Right lobe of liver (tissue), 6 donors: ENCODE data around the gene GREB1. TPM values are rescaled to one million over a fixed set of nuclear protein-coding genes. Genes with fewer than 3 reads are reported as not detected.

Experiments used
- ATAC-seq, 4 donors: fragments of 200-7000 bp; cut with Tn5 transposase; one replicate each; pipeline ENCODE4 v1.9.1; 2020; ENCODE audit warnings: mild to moderate bottlenecking in 4 of 4, moderate library complexity in 4 of 4
- DNase-seq, 3 donors: peaks; one replicate each; pipeline ENCODE4 v3.0.0-alpha.2; 2020
- H3K27ac ChIP-seq, 3 donors: fragments of 200-600 bp; one replicate each; pipeline ENCODE4 v1.8.0; 2022
- H3K27me3 ChIP-seq, 2 donors: fragments of 200-600 bp; one replicate each; pipeline ENCODE4 v1.8.0; 2022
- H3K36me3 ChIP-seq, 4 donors: fragments of 200-600 bp; sonication (generic) in 1 of 4; one replicate each; pipeline versions ENCODE4 v1.5.1 to v1.8.0; 2017 to 2022; ENCODE audit warnings: control low read depth in 1 of 4
- H3K4me1 ChIP-seq, 4 donors: fragments of 200-600 bp; sonication (generic) in 1 of 4; one replicate each; pipeline versions ENCODE4 v1.5.1 to v1.8.0; 2017 to 2022; ENCODE audit warnings: control low read depth in 1 of 4
- H3K4me3 ChIP-seq, 3 donors: fragments of 200-600 bp; one replicate each; pipeline ENCODE4 v1.8.0; 2022
- H3K9me3 ChIP-seq, 4 donors: fragments of 200-600 bp; sonication (generic) in 1 of 4; one replicate each; pipeline versions ENCODE4 v1.5.1 to v1.8.0; 2017 to 2022; ENCODE audit warnings: control low read depth in 1 of 4
- CTCF ChIP-seq, 4 donors: fragments of 200-600 bp in 3 of 4; fragments of 450-650 bp in 1 of 4; IDR thresholded peaks; one replicate each; pipeline versions ENCODE4 v1.5.1 to v1.8.0; 2016 to 2022; ENCODE audit warnings: antibody characterized with exemption in 4 of 4, mild to moderate bottlenecking in 2 of 4
- POLR2A ChIP-seq: fragments of 450-650 bp; IDR thresholded peaks from one replicate; pipeline ENCODE4 v1.6.1; 2017; ENCODE audit warnings: antibody characterized with exemption, mild to moderate bottlenecking
- WGBS: methylation state at CpG from one replicate; pipeline ENCODE4 v1.1.6; 2018; ENCODE audit warnings: low coverage, low lambda C conversion rate; ENCODE audit not compliant: insufficient coverage; ENCODE audit errors: missing lambda C conversion rate; 5-methylcytosine and 5-hydroxymethylcytosine counted together
- intact Hi-C, 2 donors: fragments of 100-400 bp; cut with DNase I; formaldehyde crosslinking; loops; one replicate each; pipeline versions ENCODE4 v1.11.2 to v1.14.1; 2022
- long read RNA-seq: library from polyadenylated mRNA; unstranded; transcript quantifications from one replicate; pipeline ENCODE4 v2.0.0, GENCODE V29; 2019
- total RNA-seq, 6 experiments: library from RNA; depleted of rRNA in 2 of 6; stranded (reverse); fragments of >200 nt in 2 of 6; fragmentation: NEBNext Ultra II Directional in 3 of 6; extraction: Animal tissue kit (Norgen Biotek cat#: 25700) in 3 of 6; gene quantifications; one replicate each; pipeline versions ENCODE4 v1.1.0 to v1.2.4, GENCODE V29; 2016 to 2023
- donor health status: DM: no; HTN: yes; CAD: no.
- donor health status: DM: no; HTN: no; CAD: no.
- donor health status: DM: no; HTN: no; CAD: no.
- donor health status: DM: no; HTN: yes; CAD: no.
- donor health status: DM: no; HTN: yes; CAD: no.

The GREB1 gene
- 10 to 100 TPM in 2 of 6 experiments, 1 to 10 TPM in 4; 1.6 to 19.5 (median 6.5) TPM for total RNA-seq
- long read RNA-seq, partial matches to known transcripts: 1 of 1 reads
- long read RNA-seq, other reads (novel, unspliced or antisense): 0 of 1 reads

- no peaks in the 10 kb centered on the region for H3K36me3 ChIP-seq
- H3K9me3 ChIP-seq: no peaks in the 10 kb centered on the region
- DNase-seq (no peak), ATAC-seq (peak in 3 of 4 donors; percentile 27 to 31 (median 29))
- H3K27ac ChIP-seq: no peak within 1 kb of the TSS
- no peak within 1 kb of the TSS for H3K4me3 ChIP-seq
- TF ChIP-seq CTCF (IDR thresholded peaks at IDR 0.05) (no peak), POLR2A (no peak)
- intact Hi-C loops: no loop called here
- peaks cover 0 to 21% (median 0%) of the 10 kb centered on the region in 4 donors for H3K4me1 ChIP-seq
- no peaks in the 10 kb centered on the region for H3K27me3 ChIP-seq
- WGBS: 42% methylated on average over 9 of the region's 9 CpGs
These were observed at the start of gene GREB1 for GRCh38 chr2:11533278-11534070. TSS of gene GREB1 (plus strand) at chr2:11534045. CDS start at chr2:11556615, 22,570 bp downstream.

GRCh38 chr2:11488809-11489208 is 45.0 kb upstream of the GREB1 start:
- Histone ChIP-seq H3K27me3 (no peaks in the 10 kb centered on the region), H3K36me3 (no peaks in the 10 kb centered on the region), H3K4me3 (no peak overlapping the region), H3K4me1 (no peaks in the 10 kb centered on the region), H3K27ac (no peak overlapping the region), H3K9me3 (no peaks in the 10 kb centered on the region)
- TF ChIP-seq POLR2A (no peak), CTCF (IDR thresholded peaks at IDR 0.05) (no peak)
- no peak for ATAC-seq
- intact Hi-C loops: no loop called here
- 87% methylated on average over 3 of the region's 3 CpGs for WGBS
- no peak for DNase-seq

DNA sequence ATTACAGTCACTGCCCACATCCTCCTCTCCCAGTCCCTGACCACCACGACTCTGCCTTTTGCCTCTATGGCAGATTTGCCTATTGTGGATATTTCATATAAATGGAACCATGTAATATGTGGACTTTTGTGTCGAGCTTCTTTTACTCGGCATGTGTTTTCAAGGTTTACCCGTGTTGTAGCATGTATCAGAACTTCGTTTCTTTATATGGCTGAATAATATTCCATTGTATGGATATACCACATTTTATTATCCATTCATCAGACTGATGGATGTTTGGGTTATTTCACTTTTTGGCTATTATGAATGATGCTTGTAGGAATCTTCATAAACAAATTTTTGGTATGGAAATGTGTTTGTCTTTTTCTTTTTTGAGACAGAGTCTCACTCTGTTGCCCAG is 43.7 kb upstream of the GREB1 start:
- H3K9me3 ChIP-seq: no peaks in the 10 kb centered on the region
- intact Hi-C loops: no loop called here
- H3K4me3 ChIP-seq: no peak overlapping the region
- 87% methylated on average over 5 of the region's 5 CpGs for WGBS
- H3K36me3 ChIP-seq: no peaks in the 10 kb centered on the region
- ATAC-seq: no peak
- H3K4me1 ChIP-seq: no peaks in the 10 kb centered on the region
- TF ChIP-seq CTCF (IDR thresholded peaks at IDR 0.05) (no peak), POLR2A (no peak)
- no peak for DNase-seq
- no peaks in the 10 kb centered on the region for H3K27me3 ChIP-seq
- H3K27ac ChIP-seq: no peak overlapping the region

GRCh38 chr2:11491348-11491933 is 42.4 kb upstream of the GREB1 start:
- Histone ChIP-seq H3K9me3 (no peaks in the 10 kb centered on the region), H3K4me3 (no peak overlapping the region), H3K4me1 (no peaks in the 10 kb centered on the region), H3K36me3 (no peaks in the 10 kb centered on the region), H3K27ac (no peak overlapping the region), H3K27me3 (no peaks in the 10 kb centered on the region)
- intact Hi-C loops: no loop called here
- DNase-seq (no peak), ATAC-seq (no peak)
- TF ChIP-seq POLR2A: no peak
- no peak for TF ChIP-seq CTCF (IDR thresholded peaks at IDR 0.05)
- WGBS: 67% methylated on average over 3 of the region's 3 CpGs
